ENCODE measurements around the gene GDF3.
"Not testable (repeated sequence)": the region's sequence is repeated elsewhere in the genome, so short reads cannot be mapped to it uniquely, and the experiment has no call there.

Gene GDF3

GRCh38 chr12:7667125-7667524 is 28.4 kb downstream of the GDF3 start:
- no peak for DNase-seq (ENCODE audit: low read depth)

DNA sequence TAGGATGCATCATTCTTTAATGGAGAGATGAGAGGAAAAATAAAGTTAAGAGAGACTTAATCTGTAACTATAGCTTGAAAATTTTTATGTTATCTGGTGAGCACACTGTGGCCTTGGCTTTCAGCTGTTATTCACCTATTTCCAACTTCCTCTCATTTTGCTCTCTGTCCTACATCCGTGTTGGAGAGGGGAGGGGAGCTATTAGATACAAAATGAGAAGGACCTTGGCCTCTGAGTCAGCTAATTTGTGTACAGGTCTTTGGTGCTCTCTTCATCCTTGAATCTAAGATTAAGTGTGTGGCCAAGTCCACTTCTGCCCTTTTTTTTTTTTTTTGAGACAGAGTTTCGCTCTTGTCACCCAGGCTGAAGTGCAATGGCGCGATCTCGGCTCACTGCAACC is 29.0 kb downstream of the GDF3 start:
- no peak for DNase-seq (ENCODE audit: low read depth)

DNA sequence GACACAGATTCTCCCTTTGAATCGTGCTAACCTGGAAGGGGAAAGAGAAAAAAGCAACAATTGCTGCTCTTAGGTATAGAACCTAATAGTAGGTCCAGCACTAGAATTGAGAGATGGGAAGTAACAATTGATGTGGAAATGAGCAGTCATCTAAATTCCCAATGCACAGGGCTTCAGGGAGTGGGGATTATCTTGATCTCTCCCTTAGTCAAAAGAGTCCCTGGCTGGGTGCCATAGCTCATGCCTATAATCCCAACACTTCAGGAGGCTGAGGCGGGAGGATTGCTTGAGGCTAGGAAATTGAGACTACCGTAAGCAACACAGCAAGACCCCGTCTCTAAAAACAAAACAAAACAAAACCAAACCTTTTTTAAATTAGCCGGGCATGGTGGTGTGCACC is 33.8 kb downstream of the GDF3 start:
- DNase-seq (ENCODE audit: low read depth) = no peak

DNA sequence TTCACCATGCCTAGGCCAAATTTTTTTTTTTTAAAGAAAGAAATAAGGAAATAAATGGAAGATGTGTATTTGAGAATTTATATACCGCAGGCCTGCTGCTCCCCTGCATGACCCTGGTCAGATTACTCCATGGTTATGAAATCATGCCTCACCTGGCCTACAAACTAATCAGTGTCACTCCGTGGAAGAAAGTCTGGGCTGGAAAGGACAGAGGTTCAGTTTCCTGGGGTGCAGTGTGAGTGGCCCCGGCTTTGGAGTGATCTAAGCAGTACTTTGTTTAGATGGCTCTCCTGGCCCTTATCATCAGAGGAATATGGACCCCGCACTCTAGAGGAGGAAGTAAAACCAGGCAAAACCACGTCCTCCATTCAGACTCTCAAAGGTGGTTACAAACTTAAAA is 39.5 kb downstream of the GDF3 start:
- DNase-seq (ENCODE audit: low read depth) = no peak

- DNase-seq (ENCODE audit: low read depth) = no peak
Measured at GRCh38 chr12:7650091-7650490, 45.5 kb downstream of the GDF3 start.

DNA sequence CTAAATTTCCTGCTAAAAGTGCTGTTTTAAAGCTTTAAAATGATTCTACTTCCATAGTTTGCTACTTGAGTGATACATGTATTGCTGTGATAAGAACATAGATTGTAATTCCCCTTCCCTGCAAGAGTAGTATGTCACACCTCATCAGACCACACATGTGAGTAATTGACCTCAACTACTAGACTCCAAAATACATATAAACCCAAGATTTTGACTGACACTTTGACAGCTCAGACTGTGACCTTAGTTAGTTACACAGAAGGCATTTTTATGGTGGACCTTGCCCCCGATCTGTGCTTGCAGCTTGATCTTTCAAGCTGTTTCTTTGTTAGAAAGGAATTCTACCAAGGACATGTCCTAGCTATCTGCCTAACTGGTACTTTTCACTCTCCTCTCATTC is 48.5 kb downstream of the GDF3 start:
- DNase-seq (ENCODE audit: low read depth) = no peak

- DNase-seq (ENCODE audit: low read depth) = no peak
Measured at GRCh38 chr12:7646178-7646475, 49.4 kb downstream of the GDF3 start.

DNA sequence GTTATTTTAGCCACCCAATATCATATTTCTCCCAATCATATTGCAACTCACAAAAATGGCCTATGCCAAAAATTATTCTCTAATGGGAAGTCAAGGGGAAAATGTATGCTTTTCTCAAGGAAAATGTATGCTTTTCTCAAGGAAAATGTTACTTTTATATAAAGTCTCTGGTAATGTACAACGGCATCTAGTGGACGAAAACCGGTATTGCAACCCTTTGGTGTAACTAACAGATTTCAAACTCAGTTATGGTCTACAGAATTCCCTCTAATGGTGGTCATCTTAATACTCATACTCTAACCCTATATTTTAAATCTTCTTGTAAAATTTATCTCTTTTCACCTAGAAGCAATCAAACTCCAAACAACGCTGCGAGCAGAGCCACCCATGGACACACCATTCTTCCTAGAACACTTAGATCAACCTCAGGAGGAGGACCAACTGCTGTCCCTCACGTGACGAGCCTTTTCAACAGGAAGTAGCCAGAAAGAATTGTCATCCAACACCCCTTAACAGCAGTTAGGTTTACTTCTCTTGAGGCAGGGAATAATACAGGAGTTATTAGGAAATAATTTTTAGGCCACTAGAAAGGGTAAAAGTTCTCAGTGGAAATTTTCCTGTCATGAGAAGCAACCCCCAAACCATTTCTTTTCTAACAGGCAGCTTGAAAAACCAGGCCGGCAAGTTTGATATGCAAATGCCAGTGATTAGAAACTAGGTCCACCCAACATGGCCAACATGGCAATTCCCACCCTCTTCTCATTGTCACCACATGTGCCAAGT is 50.0 kb downstream of the GDF3 start:
- no peak for DNase-seq (ENCODE audit: low read depth)

DNA sequence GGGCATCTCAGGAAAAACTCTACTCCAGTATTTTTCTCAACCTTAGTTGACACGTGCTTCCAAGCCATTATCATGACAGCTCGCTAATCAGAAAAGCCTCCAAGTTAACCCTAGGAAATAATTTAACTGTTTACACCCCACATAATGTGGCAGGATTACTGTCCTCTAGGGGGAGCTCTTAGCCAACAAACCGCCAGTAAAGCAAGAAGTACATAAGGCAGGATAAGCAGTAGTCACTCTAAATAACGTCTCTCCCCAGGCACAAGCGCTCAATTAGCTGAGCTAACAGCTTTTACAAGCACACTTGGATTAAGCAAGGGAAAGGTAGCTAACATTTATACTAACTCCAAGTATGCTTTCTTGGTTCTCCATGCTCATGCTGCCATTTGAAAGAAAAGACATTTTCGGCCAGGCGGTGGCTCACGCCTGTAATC is 52.7 kb downstream of the GDF3 start:
- no peak for DNase-seq (ENCODE audit: low read depth)

DNA sequence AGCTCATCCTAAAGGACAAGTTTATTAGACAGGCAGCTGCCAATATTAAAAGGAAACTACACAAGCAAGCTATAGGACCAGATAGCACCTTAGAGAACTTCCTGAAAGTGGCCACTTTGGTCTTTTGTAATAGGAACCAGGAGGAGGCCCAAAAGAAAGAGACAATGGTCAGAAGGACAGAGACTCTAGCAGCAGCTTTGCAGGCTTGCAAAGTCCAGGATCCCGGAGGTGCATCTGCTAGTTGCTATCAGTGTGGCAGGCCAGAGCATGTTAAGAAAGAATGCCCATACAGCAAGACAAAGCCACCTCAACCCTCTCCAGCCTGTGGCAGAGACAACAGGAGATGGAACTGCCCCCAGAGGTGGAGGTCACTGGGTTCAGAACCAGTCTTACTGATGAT is 53.3 kb downstream of the GDF3 start:
- DNase-seq (ENCODE audit: low read depth) = no peak

- DNase-seq (ENCODE audit: low read depth) = not testable (repeated sequence)
Measured at GRCh38 chr12:7640123-7640995, 55.2 kb downstream of the GDF3 start.

All from stimulated activated CD4-positive, alpha-beta T cell treated with anti-CD3 and anti-CD28 coated beads, Interleukin-2, amount 100 ng/mL, for 4 hours (primary cell).